Ammon's horn (tissue), 1 donor: ENCODE results near the gene CDK12.
"Not testable (repeated sequence)": the region's sequence is repeated elsewhere in the genome, so short reads cannot be mapped to it uniquely, and the experiment has no call there.

Experiments
- DNase-seq: peaks from one replicate; pipeline ENCODE4 v3.0.0-alpha.2; 2016; ENCODE audit warnings: low spot score

CDK12 gene

DNA sequence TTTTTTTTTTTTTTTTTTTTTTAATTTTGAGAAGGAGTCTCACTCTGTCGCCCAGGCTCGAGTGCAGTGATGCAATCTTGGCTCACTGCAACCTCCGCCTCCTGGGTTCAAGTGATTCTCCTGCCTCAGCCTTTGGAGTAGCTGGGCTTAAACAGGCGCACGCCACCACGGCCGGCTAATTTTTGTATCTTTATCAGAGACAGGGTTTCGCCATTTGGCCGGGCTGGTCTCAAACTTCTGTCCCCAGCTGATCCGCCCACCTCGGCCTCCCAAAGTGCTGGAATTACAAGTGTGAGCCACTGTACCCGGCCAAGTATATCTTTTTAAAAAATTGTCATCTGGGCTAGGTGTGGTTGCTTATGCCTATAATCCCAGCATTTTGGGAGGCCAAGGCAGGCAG lies 35.6 kb downstream of the CDK12 start:
- DNase-seq = not testable (repeated sequence)

DNA sequence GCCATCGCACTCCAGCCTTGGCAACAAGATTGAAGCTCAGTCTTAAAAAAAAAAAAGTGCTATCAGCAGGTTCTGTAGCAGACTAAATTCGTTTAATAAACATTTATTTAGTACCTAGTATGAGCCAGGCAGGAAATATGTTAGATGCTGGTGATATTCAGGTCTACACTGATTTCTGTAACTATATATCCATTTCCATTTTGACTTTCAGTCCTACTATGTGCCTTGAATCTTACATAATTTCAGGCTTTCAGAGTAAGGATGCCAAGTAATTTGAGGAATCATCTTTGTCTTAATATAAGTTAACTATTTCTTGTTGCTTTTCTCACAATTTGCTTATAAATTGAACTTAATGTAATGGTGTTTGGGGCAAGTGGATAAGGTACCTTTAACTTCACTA lies 46.2 kb downstream of the CDK12 start:
- no peak for DNase-seq

- no peak for DNase-seq
These were observed 47.7 kb downstream of the CDK12 start for GRCh38 chr17:39508987-39509386.

GRCh38 chr17:39513309-39513708 lies 52.0 kb downstream of the CDK12 start:
- DNase-seq = no peak

GRCh38 chr17:39513915-39514314 lies 52.6 kb downstream of the CDK12 start:
- DNase-seq = no peak

DNA sequence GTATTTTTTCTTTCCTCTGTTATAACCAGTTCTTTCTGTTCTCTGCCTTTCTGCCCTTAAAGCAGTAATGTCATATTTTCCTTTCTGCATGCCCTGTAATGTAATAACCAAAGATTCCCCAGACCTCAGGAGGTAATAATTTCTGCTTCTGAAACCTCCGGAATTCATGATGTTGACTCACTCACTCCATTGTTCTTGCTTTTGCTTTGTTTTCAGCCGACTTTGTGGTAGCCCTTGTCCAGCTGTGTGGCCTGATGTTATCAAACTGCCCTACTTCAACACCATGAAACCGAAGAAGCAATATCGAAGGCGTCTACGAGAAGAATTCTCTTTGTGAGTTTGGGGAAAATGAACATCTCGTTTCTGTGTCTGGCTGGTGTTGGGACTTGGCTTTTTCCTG lies 55.9 kb downstream of the CDK12 start:
- DNase-seq = no peak

GRCh38 chr17:39525801-39526506 lies 64.7 kb downstream of the CDK12 start:
- DNase-seq = peak; percentile 20

DNA sequence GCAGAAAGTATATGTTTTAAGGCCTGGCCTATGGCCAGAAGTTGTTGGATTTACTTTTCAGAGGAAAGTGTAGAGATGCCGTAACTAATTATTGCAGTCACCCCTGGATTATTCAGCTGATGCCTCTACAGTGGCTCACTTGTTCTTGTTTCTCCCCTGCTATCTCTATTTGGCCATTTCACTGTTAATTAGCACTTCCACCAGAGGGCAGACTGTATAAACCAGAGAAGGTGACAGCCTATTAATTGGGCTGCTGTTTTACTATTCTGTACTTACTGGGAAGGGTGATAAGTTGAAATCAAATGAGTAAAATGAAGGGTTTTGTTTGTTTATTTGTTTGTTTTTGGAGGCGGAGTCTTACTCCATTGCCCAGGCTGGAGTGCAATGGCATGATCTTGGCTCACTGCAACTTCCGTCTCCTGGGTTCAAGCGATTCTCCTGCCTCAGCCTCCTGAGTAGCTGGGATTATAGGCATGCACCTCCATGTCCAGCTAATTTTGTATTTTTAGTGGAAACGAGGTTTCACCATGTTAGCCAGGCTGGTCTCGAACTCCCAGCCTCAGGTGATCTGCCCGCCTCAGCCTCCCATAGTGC lies 66.0 kb downstream of the CDK12 start:
- peak; percentile 48 for DNase-seq

GRCh38 chr17:39529455-39529854 lies 68.2 kb downstream of the CDK12 start:
- no peak for DNase-seq

- no peak for DNase-seq
These were observed 69.2 kb downstream of the CDK12 start for GRCh38 chr17:39530513-39530912.

- no peak for DNase-seq
These were observed 70.0 kb downstream of the CDK12 start for GRCh38 chr17:39531252-39531651.

DNA sequence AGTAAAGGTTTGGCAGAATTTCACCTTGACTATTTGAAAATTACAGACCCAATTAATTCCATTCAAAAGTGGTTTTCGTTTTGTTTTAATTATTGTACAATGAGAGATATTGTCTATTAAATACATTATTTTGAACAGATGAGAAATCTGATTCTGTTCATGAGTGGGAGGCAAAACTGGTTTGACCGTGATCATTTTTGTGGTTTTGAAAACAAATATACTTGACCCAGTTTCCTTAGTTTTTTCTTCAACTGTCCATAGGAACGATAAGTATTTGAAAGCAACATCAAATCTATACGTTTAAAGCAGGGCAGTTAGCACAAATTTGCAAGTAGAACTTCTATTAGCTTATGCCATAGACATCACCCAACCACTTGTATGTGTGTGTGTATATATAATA lies 72.6 kb downstream of the CDK12 start:
- no peak for DNase-seq

- DNase-seq = no peak
These were observed 73.6 kb downstream of the CDK12 start for GRCh38 chr17:39534768-39535405.

- no peak for DNase-seq
These were observed 75.2 kb downstream of the CDK12 start for GRCh38 chr17:39536468-39536867.

DNA sequence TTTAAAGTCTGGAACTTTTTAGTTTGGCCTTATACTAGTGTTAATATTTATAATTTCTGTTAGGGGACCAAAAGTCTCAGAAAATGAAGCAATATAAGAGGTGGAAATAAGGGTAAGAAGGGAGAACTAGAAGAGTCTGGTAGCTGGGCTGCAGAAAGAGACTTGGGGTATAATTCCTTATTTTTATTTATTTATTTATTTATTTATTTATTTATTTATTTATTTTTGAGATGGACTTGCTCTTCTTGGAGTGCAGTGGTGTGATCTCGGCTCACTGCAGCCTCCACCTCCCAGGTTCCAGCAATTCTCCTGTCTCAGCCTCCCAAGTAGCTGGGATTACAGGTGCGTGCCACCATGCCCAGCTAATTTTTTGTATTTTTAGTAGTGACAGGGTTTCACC lies 76.1 kb downstream of the CDK12 start:
- DNase-seq = not testable (repeated sequence)

- DNase-seq = peak; percentile 17
These were observed 77.6 kb downstream of the CDK12 start for GRCh38 chr17:39538866-39539265.

GRCh38 chr17:39540611-39541010 lies 79.3 kb downstream of the CDK12 start:
- no peak for DNase-seq

DNA sequence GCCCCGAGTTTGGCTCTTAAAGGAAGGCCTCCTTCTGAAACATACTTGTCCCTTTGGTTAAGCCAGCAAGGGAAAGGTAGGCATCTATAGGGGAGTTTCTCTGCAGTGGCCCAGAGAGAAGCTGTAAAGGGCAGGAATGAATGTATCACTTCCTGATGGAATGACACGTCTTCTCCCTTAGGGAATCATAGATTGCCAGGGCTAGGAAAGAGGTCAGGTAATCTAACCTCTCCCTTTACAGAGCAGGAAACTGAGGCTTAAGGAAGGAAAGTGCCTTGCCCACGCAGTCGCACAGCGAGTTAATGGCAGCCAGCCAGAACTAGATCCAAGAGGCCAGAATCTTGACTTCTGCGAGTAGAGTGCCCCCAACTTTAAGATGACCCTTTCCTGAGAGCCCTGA lies 80.4 kb downstream of the CDK12 start:
- no peak for DNase-seq

DNA sequence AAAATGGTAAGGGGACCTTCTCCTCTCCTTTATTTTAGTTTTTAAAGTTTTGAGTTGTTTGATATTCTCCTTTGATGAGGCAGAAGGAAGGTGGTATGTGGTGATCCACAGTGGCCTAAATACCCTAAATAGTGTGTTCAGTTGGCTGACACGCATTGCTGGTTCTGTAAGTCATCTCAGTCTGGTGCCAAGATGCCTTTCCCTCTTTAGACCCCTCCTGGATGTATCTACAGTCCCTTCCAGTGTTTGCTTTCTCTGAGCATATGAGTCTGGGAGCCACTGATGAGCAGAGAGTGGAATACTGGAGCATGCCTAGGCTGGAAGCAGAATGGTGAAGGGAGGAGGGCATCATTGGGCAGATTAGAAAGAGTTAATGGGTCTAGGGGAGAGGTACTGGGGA lies 81.9 kb downstream of the CDK12 start:
- DNase-seq = no peak

DNA sequence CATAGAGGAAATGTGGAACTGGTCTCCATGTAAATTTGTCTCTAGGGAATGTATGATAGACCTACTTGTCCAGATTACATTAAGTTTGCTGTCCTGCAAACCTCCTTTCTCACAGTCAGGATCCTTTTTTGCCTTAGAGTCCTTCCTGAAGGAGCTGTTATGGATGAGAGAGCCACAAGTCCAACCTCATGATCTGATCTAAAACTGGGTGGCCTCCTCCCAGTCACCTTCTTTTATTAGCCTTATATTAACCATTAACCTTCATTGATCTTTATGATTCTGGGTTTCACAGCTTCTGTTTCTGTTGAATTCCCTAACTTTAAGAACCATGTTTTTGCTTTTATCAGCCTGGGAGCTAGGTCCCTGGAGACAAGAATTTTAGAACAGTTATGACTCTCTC lies 82.4 kb downstream of the CDK12 start:
- DNase-seq = no peak

GRCh38 chr17:39544361-39544760 lies 83.1 kb downstream of the CDK12 start:
- not testable (repeated sequence) for DNase-seq

- DNase-seq = peak; percentile 60
These were observed 86.6 kb downstream of the CDK12 start for GRCh38 chr17:39547713-39548478.
